Keratinocyte (primary cell): Measurements from ENCODE around the gene POLR1A. TPM values are rescaled to one million over a fixed set of nuclear protein-coding genes. Genes with fewer than 3 reads are reported as not detected.

ENCODE experiments used
- DNase-seq: peaks from one replicate; pipeline ENCODE4 v3.0.0-alpha.2; 2011; ENCODE audit warnings: low read depth, missing footprints, low spot score
- FAIRE-seq: peaks from 2 replicates; lab custom pipeline; 2011; peaks lifted over from hg19 to GRCh38; lab: Jason Lieb, UNC
- H2AFZ ChIP-seq: 2 replicates; pipeline ENCODE4 v1.6.0; 2012; ENCODE audit warnings: low read length, control low read depth, inconsistent platforms; ENCODE audit not compliant: control insufficient read depth
- H3K27ac ChIP-seq: 2 replicates; pipeline ENCODE4 v1.5.1; 2011; ENCODE audit warnings: low read length; ENCODE audit not compliant: control insufficient read depth, insufficient read depth
- H3K27me3 ChIP-seq: 3 replicates; pipeline ENCODE4 v1.6.0; 2011; ENCODE audit warnings: low read length; ENCODE audit not compliant: control insufficient read depth, insufficient read depth; ENCODE audit errors: extremely low read depth
- H3K36me3 ChIP-seq, 2 experiments: 2 replicates in 1 of 2; 3 replicates in 1 of 2; pipeline ENCODE4 v1.5.1; 2011; ENCODE audit warnings: low read length in 2 of 2, mild to moderate bottlenecking in 1 of 2; ENCODE audit not compliant: control insufficient read depth in 2 of 2, insufficient read depth in 2 of 2; ENCODE audit errors: extremely low read depth in 1 of 2
- H3K4me1 ChIP-seq: 3 replicates; pipeline ENCODE4 v1.5.1; 2011; ENCODE audit warnings: low read length; ENCODE audit not compliant: control insufficient read depth, insufficient read depth; ENCODE audit errors: extremely low read depth
- H3K4me2 ChIP-seq: 3 replicates; pipeline ENCODE4 v1.6.0; 2011; ENCODE audit warnings: low read depth, low read length; ENCODE audit not compliant: control insufficient read depth, insufficient read depth; ENCODE audit errors: extremely low read depth
- H3K4me3 ChIP-seq, 3 experiments: fragments of 200-600 bp in 1 of 3; sonication (generic) in 1 of 3; 2 replicates in 2 of 3; 3 replicates in 1 of 3; pipeline ENCODE4 v1.5.1; 2011 to 2016; ENCODE audit warnings: low read length in 3 of 3, mild to moderate bottlenecking in 3 of 3, control low read depth in 2 of 3, inconsistent platforms in 1 of 3, low read depth in 1 of 3, mixed read lengths in 1 of 3, mixed run types in 1 of 3, moderate library complexity in 1 of 3; ENCODE audit not compliant: control insufficient read depth in 2 of 3, insufficient read depth in 2 of 3; ENCODE audit errors: extremely low read depth in 1 of 3
- H3K79me2 ChIP-seq: 2 replicates; pipeline ENCODE4 v1.6.0; 2012; ENCODE audit warnings: low read length; ENCODE audit not compliant: control insufficient read depth, insufficient read depth
- H3K9ac ChIP-seq: 3 replicates; pipeline ENCODE4 v1.6.0; 2011; ENCODE audit warnings: low read length; ENCODE audit not compliant: control insufficient read depth, insufficient read depth; ENCODE audit errors: extremely low read depth
- H3K9me1 ChIP-seq: 3 replicates; pipeline ENCODE4 v1.6.0; 2011; ENCODE audit warnings: low read length; ENCODE audit not compliant: control insufficient read depth, insufficient read depth; ENCODE audit errors: extremely low read depth
- H3K9me3 ChIP-seq: 2 replicates; pipeline ENCODE4 v1.5.1; 2012; ENCODE audit warnings: low read depth, low read length; ENCODE audit not compliant: control insufficient read depth
- H4K20me1 ChIP-seq: 3 replicates; pipeline ENCODE4 v1.6.0; 2011; ENCODE audit warnings: low read length; ENCODE audit not compliant: control insufficient read depth, insufficient read depth; ENCODE audit errors: extremely low read depth
- EZH2 ChIP-seq: IDR thresholded peaks from one replicate; pipeline ENCODE4 v1.6.1; 2012; ENCODE audit warnings: inconsistent platforms, mild to moderate bottlenecking, low read length, moderate library complexity
- dilution Hi-C: fragments of 300-500 bp; cut with MboI; formaldehyde crosslinking; loops from one replicate; pipeline ENCODE4 v1.7.0; 2020; ENCODE audit warnings: low sequenced_read_pairs; ENCODE audit not compliant: extremely low pct_ligation_motif_present
- polyA plus RNA-seq, 5 experiments: library from polyadenylated mRNA; depleted of rRNA in 3 of 5; stranded (reverse) in 3 of 5; stranded (forward) in 1 of 5; unstranded in 1 of 5; fragments of >200 nt; gene quantifications; 1 replicate in 1 of 5; 2 replicates in 3 of 5; 3 replicates in 1 of 5; pipeline versions ENCODE4 v1.2.1 to v1.2.3, GENCODE V29; 2011 to 2012; ENCODE audit warnings: missing spikeins in 2 of 5, low read depth in 1 of 5, low replicate concordance in 1 of 5
- TF ChIP-seq, protein P1 (sequence below), 3 experiments: IDR thresholded peaks in 1 of 3; conservative IDR thresholded peaks in 1 of 3; optimal IDR thresholded peaks in 1 of 3; 2 replicates in 2 of 3; 3 replicates in 1 of 3; pipeline versions ENCODE3 to v1.5.1; 2011; ENCODE audit warnings: low read length in 3 of 3, mild to moderate bottlenecking in 3 of 3, moderate library complexity in 2 of 3, control low read depth in 1 of 3, inconsistent platforms in 1 of 3; ENCODE audit not compliant: insufficient read depth in 2 of 3; ENCODE audit errors: extremely low read depth in 1 of 3

Gene POLR1A
- polyA plus RNA-seq, 1 donor (not counting 4 experiments of a cell fraction or from before 2014, with no cell fraction given), result 16.1 TPM

DNA sequence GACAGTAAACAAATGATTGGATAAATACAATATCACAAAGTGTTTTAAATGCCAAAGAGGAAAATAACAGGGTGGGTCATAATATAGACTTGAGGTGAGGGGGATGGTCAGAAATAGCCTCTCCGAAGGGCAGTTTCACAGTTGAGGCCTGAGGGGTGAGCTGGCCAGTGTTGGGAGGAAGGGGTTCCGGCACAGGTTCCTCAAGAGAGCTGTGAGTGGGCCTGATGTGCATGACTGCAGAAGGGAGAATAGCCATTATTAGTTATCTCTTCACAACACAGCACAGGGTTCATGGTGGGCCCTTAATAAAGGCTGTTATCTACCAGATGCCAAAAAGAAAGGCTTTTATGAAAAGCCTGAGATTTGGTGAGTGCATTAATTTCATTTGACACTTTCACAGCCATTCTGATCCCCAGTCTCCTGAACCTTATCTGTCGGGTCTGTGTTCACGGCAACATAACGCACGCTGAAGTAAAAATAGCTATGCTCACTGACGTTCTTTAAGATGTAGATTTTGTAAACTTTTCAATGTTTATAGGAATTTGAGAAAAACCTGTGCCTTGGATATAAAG lies 39.6 kb downstream of the POLR1A start:
- Histone ChIP-seq H3K4me3 (no peak overlapping the region), H4K20me1 (peaks cover 3% of the 10 kb centered on the region), H3K27me3 (no peaks in the 10 kb centered on the region), H3K9ac (no peak overlapping the region), H3K9me3 (no peaks in the 10 kb centered on the region), H2AFZ (no peak overlapping the region), H3K4me2 (no peak overlapping the region), H3K79me2 (no peaks in the 10 kb centered on the region), H3K9me1 (no peaks in the 10 kb centered on the region), H3K36me3 (peaks cover 33 to 49% of the 10 kb centered on the region in 2 experiments), H3K4me1 (peaks cover 3% of the 10 kb centered on the region), H3K27ac (no peak overlapping the region)
- no peak for TF ChIP-seq EZH2
- TF ChIP-seq, protein P1, sequence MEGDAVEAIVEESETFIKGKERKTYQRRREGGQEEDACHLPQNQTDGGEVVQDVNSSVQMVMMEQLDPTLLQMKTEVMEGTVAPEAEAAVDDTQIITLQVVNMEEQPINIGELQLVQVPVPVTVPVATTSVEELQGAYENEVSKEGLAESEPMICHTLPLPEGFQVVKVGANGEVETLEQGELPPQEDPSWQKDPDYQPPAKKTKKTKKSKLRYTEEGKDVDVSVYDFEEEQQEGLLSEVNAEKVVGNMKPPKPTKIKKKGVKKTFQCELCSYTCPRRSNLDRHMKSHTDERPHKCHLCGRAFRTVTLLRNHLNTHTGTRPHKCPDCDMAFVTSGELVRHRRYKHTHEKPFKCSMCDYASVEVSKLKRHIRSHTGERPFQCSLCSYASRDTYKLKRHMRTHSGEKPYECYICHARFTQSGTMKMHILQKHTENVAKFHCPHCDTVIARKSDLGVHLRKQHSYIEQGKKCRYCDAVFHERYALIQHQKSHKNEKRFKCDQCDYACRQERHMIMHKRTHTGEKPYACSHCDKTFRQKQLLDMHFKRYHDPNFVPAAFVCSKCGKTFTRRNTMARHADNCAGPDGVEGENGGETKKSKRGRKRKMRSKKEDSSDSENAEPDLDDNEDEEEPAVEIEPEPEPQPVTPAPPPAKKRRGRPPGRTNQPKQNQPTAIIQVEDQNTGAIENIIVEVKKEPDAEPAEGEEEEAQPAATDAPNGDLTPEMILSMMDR (optimal IDR thresholded peaks at IDR 0.05 in 1 of 3, IDR thresholded peaks at IDR 0.05 in 1 of 3, conservative IDR thresholded peaks at IDR 0.05 in 1 of 3; ENCODE audit: extremely low read depth in 1 of 3, insufficient read depth in 2 of 3, low read length in 3 of 3), result no peak
- dilution Hi-C loops, result no loop called here
- FAIRE-seq (no peak), DNase-seq (no peak)

DNA sequence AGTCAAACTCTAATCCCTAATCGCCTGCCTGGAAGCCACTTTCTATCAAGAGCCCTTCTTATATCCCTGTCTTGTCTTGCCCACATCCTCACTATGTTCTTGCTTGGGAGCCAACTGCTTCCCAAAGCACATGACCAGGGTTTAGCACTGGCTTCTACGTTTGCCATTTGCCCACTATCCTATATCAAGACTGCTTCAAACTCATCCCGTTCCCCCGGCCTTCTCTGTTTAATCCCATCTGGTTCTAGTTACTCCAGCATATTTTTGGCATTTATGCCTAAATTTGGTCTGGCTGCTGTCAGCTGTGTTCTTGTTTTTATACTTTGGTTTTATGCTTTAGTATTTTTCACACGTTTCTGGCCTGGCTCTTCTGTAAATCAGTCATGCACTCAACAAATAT lies 40.2 kb downstream of the POLR1A start:
- H3K4me3 ChIP-seq, result no peak overlapping the region
- H3K4me1 ChIP-seq, result peaks cover 3% of the 10 kb centered on the region
- no peaks in the 10 kb centered on the region for H3K9me3 ChIP-seq
- no peak overlapping the region for H2AFZ ChIP-seq
- peaks cover 3% of the 10 kb centered on the region for H4K20me1 ChIP-seq
- no peak for FAIRE-seq
- no peak overlapping the region for H3K4me2 ChIP-seq
- DNase-seq, result no peak
- TF ChIP-seq, protein P1 (optimal IDR thresholded peaks at IDR 0.05 in 1 of 3, IDR thresholded peaks at IDR 0.05 in 1 of 3, conservative IDR thresholded peaks at IDR 0.05 in 1 of 3; ENCODE audit: extremely low read depth in 1 of 3, insufficient read depth in 2 of 3, low read length in 3 of 3), result no peak
- TF ChIP-seq EZH2, result no peak
- dilution Hi-C loops, result no loop called here
- peaks cover 30 to 45% of the 10 kb centered on the region in 2 experiments for H3K36me3 ChIP-seq
- H3K79me2 ChIP-seq, result no peaks in the 10 kb centered on the region
- no peaks in the 10 kb centered on the region for H3K27me3 ChIP-seq
- H3K9me1 ChIP-seq, result no peaks in the 10 kb centered on the region
- no peak overlapping the region for H3K9ac ChIP-seq
- no peak overlapping the region for H3K27ac ChIP-seq
